K562 (cell line): ENCODE measurements around the gene ZNF546.

Experiments
- KLF16 ChIP-seq: IDR thresholded peaks from 2 replicates; pipeline ENCODE4 v1.6.1; 2016; ENCODE audit warnings: antibody characterized with exemption
- PHF8 ChIP-seq: fragments of 200-600 bp; sonication (generic); IDR thresholded peaks from 2 replicates; pipeline ENCODE4 v1.6.1; 2012; ENCODE audit warnings: mixed run types, mild to moderate bottlenecking, inconsistent platforms, low read length, moderate library complexity, borderline replicate concordance
- SPI1 ChIP-seq: IDR thresholded peaks from 2 replicates; pipeline ENCODE4 v1.6.1; 2011; ENCODE audit warnings: low read depth, low read length, control low read depth, borderline replicate concordance
- YY1 ChIP-seq, 3 experiments: IDR thresholded peaks; 2 replicates each; pipeline ENCODE4 v1.6.1; 2011; ENCODE audit warnings: low read length in 2 of 3, mild to moderate bottlenecking in 2 of 3, moderate library complexity in 2 of 3, borderline replicate concordance in 1 of 3, control low read depth in 1 of 3, low read depth in 1 of 3; ENCODE audit not compliant: insufficient read depth in 3 of 3, insufficient replicate concordance in 2 of 3, control insufficient read depth in 1 of 3, insufficient read length in 1 of 3; ENCODE audit errors: extremely low read depth in 1 of 3
- TF ChIP-seq, protein P1 (sequence below): fragments of 250-450 bp; sonication (Bioruptor Pico); IDR thresholded peaks from 2 replicates; pipeline ENCODE4 v1.8.0; 2022; ENCODE audit warnings: moderate library complexity, mild to moderate bottlenecking, inconsistent platforms
- TF ChIP-seq, protein P2 (sequence below): sonication (generic); formaldehyde crosslinking; IDR thresholded peaks from 2 replicates; pipeline ENCODE4 v1.8.1; 2023; ENCODE audit warnings: mild to moderate bottlenecking, missing genetic modification reagents
- TF ChIP-seq, protein P3 (sequence below): fragments of 250-450 bp; sonication (Bioruptor Pico); IDR thresholded peaks from 2 replicates; pipeline ENCODE4 v1.5.0; 2020; ENCODE audit warnings: mild to moderate bottlenecking, borderline replicate concordance
- TF ChIP-seq, protein P4 (sequence below), 2 experiments: fragments of 450-650 bp; formaldehyde crosslinking in 1 of 2; IDR thresholded peaks; 2 replicates each; pipeline versions ENCODE4 v1.4.0 to v1.6.1; 2014 to 2020; ENCODE audit warnings: mild to moderate bottlenecking in 2 of 2, borderline replicate concordance in 1 of 2, low read depth in 1 of 2

DNA sequence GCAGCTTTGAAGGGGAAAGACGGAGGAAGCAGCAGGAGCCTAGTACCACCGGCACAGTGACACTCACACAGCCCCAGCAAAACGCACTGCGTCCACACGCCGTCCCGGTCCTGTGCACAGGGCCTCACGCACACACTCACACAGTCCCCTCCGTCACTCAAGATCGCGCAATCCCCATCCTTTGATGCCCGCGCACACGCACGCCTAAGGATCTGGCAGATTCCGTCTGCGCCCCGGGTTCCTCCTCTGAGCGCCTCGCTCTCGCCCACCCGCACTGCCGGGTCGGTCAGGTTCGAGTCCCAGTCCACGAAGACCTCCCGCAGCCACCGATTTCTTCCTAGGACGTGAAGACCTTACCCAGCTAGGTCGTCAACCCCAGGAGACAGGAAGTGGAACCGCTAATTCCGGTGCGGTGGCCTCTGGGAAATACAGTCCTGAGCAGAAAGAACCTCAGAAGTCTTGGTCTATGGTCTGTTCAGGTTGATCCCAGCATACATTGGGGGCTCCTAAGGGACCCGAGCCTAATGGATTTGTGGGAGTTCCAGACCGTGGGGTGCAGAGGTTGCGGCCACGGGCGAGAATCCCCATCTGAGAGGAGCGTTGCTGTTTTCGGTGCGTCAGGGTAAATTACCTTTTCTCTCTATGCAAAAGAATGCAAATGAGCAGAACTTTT is 59.1 kb downstream of the ZNF546 start, which contains the start of gene ZNF780B:
- TF ChIP-seq YY1 (IDR thresholded peaks at IDR 0.05; ENCODE audit: borderline replicate concordance in 1 of 3, control insufficient read depth in 1 of 3, extremely low read depth in 1 of 3, insufficient read depth in 3 of 3, insufficient read length in 1 of 3, insufficient replicate concordance in 2 of 3, low read depth in 1 of 3, low read length in 2 of 3) (no peak), PHF8 (peak; percentile 74; the same call in 1 of the 2 replicates), KLF16 (no peak), SPI1 (peak; percentile 77)
- TF ChIP-seq, protein P1, sequence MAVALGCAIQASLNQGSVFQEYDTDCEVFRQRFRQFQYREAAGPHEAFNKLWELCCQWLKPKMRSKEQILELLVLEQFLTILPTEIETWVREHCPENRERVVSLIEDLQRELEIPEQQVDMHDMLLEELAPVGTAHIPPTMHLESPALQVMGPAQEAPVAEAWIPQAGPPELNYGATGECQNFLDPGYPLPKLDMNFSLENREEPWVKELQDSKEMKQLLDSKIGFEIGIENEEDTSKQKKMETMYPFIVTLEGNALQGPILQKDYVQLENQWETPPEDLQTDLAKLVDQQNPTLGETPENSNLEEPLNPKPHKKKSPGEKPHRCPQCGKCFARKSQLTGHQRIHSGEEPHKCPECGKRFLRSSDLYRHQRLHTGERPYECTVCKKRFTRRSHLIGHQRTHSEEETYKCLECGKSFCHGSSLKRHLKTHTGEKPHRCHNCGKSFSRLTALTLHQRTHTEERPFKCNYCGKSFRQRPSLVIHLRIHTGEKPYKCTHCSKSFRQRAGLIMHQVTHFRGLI (CRISPR knock-in tag): no peak
- TF ChIP-seq, protein P2, sequence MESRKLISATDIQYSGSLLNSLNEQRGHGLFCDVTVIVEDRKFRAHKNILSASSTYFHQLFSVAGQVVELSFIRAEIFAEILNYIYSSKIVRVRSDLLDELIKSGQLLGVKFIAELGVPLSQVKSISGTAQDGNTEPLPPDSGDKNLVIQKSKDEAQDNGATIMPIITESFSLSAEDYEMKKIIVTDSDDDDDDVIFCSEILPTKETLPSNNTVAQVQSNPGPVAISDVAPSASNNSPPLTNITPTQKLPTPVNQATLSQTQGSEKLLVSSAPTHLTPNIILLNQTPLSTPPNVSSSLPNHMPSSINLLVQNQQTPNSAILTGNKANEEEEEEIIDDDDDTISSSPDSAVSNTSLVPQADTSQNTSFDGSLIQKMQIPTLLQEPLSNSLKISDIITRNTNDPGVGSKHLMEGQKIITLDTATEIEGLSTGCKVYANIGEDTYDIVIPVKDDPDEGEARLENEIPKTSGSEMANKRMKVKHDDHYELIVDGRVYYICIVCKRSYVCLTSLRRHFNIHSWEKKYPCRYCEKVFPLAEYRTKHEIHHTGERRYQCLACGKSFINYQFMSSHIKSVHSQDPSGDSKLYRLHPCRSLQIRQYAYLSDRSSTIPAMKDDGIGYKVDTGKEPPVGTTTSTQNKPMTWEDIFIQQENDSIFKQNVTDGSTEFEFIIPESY (CRISPR knock-in tag): 0 out of 2 replicates have a peak, but pooled peaks have one; percentile 39
- TF ChIP-seq, protein P3, sequence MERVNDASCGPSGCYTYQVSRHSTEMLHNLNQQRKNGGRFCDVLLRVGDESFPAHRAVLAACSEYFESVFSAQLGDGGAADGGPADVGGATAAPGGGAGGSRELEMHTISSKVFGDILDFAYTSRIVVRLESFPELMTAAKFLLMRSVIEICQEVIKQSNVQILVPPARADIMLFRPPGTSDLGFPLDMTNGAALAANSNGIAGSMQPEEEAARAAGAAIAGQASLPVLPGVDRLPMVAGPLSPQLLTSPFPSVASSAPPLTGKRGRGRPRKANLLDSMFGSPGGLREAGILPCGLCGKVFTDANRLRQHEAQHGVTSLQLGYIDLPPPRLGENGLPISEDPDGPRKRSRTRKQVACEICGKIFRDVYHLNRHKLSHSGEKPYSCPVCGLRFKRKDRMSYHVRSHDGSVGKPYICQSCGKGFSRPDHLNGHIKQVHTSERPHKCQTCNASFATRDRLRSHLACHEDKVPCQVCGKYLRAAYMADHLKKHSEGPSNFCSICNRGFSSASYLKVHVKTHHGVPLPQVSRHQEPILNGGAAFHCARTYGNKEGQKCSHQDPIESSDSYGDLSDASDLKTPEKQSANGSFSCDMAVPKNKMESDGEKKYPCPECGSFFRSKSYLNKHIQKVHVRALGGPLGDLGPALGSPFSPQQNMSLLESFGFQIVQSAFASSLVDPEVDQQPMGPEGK: no peak
- TF ChIP-seq, protein P4, sequence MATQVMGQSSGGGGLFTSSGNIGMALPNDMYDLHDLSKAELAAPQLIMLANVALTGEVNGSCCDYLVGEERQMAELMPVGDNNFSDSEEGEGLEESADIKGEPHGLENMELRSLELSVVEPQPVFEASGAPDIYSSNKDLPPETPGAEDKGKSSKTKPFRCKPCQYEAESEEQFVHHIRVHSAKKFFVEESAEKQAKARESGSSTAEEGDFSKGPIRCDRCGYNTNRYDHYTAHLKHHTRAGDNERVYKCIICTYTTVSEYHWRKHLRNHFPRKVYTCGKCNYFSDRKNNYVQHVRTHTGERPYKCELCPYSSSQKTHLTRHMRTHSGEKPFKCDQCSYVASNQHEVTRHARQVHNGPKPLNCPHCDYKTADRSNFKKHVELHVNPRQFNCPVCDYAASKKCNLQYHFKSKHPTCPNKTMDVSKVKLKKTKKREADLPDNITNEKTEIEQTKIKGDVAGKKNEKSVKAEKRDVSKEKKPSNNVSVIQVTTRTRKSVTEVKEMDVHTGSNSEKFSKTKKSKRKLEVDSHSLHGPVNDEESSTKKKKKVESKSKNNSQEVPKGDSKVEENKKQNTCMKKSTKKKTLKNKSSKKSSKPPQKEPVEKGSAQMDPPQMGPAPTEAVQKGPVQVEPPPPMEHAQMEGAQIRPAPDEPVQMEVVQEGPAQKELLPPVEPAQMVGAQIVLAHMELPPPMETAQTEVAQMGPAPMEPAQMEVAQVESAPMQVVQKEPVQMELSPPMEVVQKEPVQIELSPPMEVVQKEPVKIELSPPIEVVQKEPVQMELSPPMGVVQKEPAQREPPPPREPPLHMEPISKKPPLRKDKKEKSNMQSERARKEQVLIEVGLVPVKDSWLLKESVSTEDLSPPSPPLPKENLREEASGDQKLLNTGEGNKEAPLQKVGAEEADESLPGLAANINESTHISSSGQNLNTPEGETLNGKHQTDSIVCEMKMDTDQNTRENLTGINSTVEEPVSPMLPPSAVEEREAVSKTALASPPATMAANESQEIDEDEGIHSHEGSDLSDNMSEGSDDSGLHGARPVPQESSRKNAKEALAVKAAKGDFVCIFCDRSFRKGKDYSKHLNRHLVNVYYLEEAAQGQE (IDR thresholded peaks at IDR 0.05; ENCODE audit: borderline replicate concordance): no peak
- TF ChIP-seq, protein P4 (CRISPR knock-in tag; IDR thresholded peaks at IDR 0.05; ENCODE audit: low read depth): no peak
